Esophagus muscularis mucosa (tissue), 4 donors: ENCODE results near the gene TMED5.

ENCODE experiments used
- EP300 ChIP-seq: sonication (generic); formaldehyde crosslinking; IDR thresholded peaks from one replicate; pipeline ENCODE4 v1.6.1; 2017; ENCODE audit warnings: antibody characterized with exemption
- POLR2A ChIP-seq: fragments of 450-650 bp; IDR thresholded peaks from one replicate; pipeline ENCODE4 v1.6.1; 2017; ENCODE audit warnings: antibody characterized with exemption, moderate library complexity, mild to moderate bottlenecking, low read depth
- POLR2AphosphoS5 ChIP-seq, 2 donors: sonication (generic); formaldehyde crosslinking; IDR thresholded peaks; one replicate each; pipeline ENCODE4 v1.6.1; 2017; ENCODE audit warnings: antibody characterized with exemption in 2 of 2
- TF ChIP-seq, protein P1 (sequence below), 3 experiments: fragments of 200-600 bp in 2 of 3; fragments of 450-650 bp in 1 of 3; sonication (generic) in 2 of 3; IDR thresholded peaks; one replicate each; pipeline ENCODE4 v1.5.1; 2017 to 2019; ENCODE audit warnings: antibody characterized with exemption in 3 of 3, mild to moderate bottlenecking in 2 of 3, moderate library complexity in 1 of 3

DNA sequence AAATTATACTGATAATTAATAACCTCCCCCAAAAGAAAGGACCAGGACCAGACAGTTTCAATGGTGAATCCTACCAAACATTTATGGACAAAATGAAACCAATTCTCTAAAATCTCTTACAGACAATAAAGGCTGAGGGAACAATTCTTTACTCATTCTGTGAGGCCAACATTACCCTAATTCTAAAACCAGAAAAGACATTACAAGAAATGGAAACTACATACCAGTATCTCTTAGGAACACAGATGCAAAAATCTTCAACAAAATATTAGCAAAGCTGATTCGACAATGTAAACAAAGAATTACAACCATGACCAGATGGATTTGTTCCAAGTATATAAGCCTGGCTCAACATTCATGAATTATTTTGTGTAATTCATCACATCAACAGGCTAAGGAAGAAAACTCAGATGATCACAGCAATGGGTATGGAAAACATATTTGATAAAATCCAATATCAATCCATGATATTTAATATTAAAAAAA is 8.6 kb downstream of the TMED5 start:
- TF ChIP-seq, protein P1, sequence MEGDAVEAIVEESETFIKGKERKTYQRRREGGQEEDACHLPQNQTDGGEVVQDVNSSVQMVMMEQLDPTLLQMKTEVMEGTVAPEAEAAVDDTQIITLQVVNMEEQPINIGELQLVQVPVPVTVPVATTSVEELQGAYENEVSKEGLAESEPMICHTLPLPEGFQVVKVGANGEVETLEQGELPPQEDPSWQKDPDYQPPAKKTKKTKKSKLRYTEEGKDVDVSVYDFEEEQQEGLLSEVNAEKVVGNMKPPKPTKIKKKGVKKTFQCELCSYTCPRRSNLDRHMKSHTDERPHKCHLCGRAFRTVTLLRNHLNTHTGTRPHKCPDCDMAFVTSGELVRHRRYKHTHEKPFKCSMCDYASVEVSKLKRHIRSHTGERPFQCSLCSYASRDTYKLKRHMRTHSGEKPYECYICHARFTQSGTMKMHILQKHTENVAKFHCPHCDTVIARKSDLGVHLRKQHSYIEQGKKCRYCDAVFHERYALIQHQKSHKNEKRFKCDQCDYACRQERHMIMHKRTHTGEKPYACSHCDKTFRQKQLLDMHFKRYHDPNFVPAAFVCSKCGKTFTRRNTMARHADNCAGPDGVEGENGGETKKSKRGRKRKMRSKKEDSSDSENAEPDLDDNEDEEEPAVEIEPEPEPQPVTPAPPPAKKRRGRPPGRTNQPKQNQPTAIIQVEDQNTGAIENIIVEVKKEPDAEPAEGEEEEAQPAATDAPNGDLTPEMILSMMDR (IDR thresholded peaks at IDR 0.05), result no peak
- TF ChIP-seq POLR2A (no peak), EP300 (no peak), POLR2AphosphoS5 (IDR thresholded peaks at IDR 0.05) (no peak)
